DOHH2 (cell line): ENCODE results near the gene COX6B1.

Experiments used
- EZH2phosphoT487 ChIP-seq: fragments of 200-600 bp; sonication (generic); IDR thresholded peaks from 2 replicates; pipeline ENCODE4 v1.6.1; 2017; ENCODE audit warnings: borderline replicate concordance, mild to moderate bottlenecking, antibody characterized with exemption, low read length, moderate library complexity, mixed read lengths
- TF ChIP-seq, protein P1 (sequence below): fragments of 200-600 bp; sonication (generic); IDR thresholded peaks from one replicate; pipeline ENCODE4 v1.5.1; 2014; ENCODE audit warnings: antibody characterized with exemption, mild to moderate bottlenecking, low read depth, low read length; ENCODE audit not compliant: poor library complexity, severe bottlenecking

GRCh38 chr19:35620001-35620400, 28.1 kb upstream of the COX6B1 start:
- TF ChIP-seq, protein P1, sequence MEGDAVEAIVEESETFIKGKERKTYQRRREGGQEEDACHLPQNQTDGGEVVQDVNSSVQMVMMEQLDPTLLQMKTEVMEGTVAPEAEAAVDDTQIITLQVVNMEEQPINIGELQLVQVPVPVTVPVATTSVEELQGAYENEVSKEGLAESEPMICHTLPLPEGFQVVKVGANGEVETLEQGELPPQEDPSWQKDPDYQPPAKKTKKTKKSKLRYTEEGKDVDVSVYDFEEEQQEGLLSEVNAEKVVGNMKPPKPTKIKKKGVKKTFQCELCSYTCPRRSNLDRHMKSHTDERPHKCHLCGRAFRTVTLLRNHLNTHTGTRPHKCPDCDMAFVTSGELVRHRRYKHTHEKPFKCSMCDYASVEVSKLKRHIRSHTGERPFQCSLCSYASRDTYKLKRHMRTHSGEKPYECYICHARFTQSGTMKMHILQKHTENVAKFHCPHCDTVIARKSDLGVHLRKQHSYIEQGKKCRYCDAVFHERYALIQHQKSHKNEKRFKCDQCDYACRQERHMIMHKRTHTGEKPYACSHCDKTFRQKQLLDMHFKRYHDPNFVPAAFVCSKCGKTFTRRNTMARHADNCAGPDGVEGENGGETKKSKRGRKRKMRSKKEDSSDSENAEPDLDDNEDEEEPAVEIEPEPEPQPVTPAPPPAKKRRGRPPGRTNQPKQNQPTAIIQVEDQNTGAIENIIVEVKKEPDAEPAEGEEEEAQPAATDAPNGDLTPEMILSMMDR = no peak
- no peak for TF ChIP-seq EZH2phosphoT487
